HepG2 (cell line): ENCODE results near the gene RPS25. TPM values are rescaled to one million over a fixed set of nuclear protein-coding genes. Genes with fewer than 3 reads are reported as not detected.

ENCODE experiments used
- ARHGAP35 ChIP-seq: sonication (generic); formaldehyde crosslinking; IDR thresholded peaks from 2 replicates; pipeline ENCODE4 v1.9.0; 2022; ENCODE audit warnings: mild to moderate bottlenecking, inconsistent platforms, moderate library complexity, missing genetic modification reagents, borderline replicate concordance
- ATF7 ChIP-seq, 2 experiments: fragments of 450-650 bp in 1 of 2; sonication (generic) in 1 of 2; formaldehyde crosslinking in 1 of 2; IDR thresholded peaks; 2 replicates each; pipeline versions ENCODE4 v1.4.0 to v1.6.1; 2016 to 2020; ENCODE audit warnings: antibody characterized with exemption in 1 of 2, mild to moderate bottlenecking in 1 of 2, missing genetic modification reagents in 1 of 2
- DPF2 ChIP-seq: sonication (generic); formaldehyde crosslinking; IDR thresholded peaks from 2 replicates; pipeline ENCODE4 v1.4.0; 2020; ENCODE audit warnings: mild to moderate bottlenecking, low read depth, missing genetic modification reagents, borderline replicate concordance
- DR1 ChIP-seq: sonication (generic); formaldehyde crosslinking; IDR thresholded peaks from 2 replicates; pipeline ENCODE4 v1.8.0; 2021; ENCODE audit warnings: mild to moderate bottlenecking, missing genetic modification reagents, inconsistent platforms
- E2F1 ChIP-seq: sonication (generic); formaldehyde crosslinking; IDR thresholded peaks from 2 replicates; pipeline ENCODE4 v1.5.0; 2020; ENCODE audit warnings: missing genetic modification reagents
- GATAD1 ChIP-seq: IDR thresholded peaks from 2 replicates; pipeline ENCODE4 v1.6.1; 2016; ENCODE audit warnings: missing genetic modification reagents, missing compliant biosample characterization
- HDAC2 ChIP-seq: sonication (generic); formaldehyde crosslinking; IDR thresholded peaks from 2 replicates; pipeline ENCODE4 v1.4.0; 2020; ENCODE audit warnings: missing genetic modification reagents
- HIVEP1 ChIP-seq: sonication (generic); formaldehyde crosslinking; IDR thresholded peaks from 2 replicates; pipeline ENCODE4 v1.4.0; 2020; ENCODE audit warnings: mild to moderate bottlenecking, missing genetic modification reagents
- HNF1A ChIP-seq, 2 experiments: sonication (generic) in 1 of 2; formaldehyde crosslinking in 1 of 2; IDR thresholded peaks; 2 replicates each; pipeline versions ENCODE4 v1.4.0 to v1.6.1; 2016 to 2020; ENCODE audit warnings: borderline replicate concordance in 1 of 2, low read depth in 1 of 2, mild to moderate bottlenecking in 1 of 2, missing genetic modification reagents in 1 of 2
- HNF4G ChIP-seq, 2 experiments: sonication (generic) in 1 of 2; formaldehyde crosslinking in 1 of 2; IDR thresholded peaks; 2 replicates each; pipeline versions ENCODE4 v1.4.0 to v1.6.1; 2011 to 2020; ENCODE audit warnings: borderline replicate concordance in 2 of 2, low read depth in 2 of 2, mild to moderate bottlenecking in 2 of 2, low read length in 1 of 2, missing genetic modification reagents in 1 of 2, moderate library complexity in 1 of 2
- KDM5A ChIP-seq: fragments of 200-600 bp; sonication (generic); IDR thresholded peaks from 2 replicates; pipeline ENCODE4 v1.7.0; 2018; ENCODE audit warnings: antibody characterized with exemption, mild to moderate bottlenecking, low read length, borderline replicate concordance
- KLF16 ChIP-seq, 2 experiments: sonication (generic) in 1 of 2; formaldehyde crosslinking in 1 of 2; IDR thresholded peaks; 2 replicates each; pipeline versions ENCODE4 v1.6.1 to v1.8.0; 2016 to 2023; ENCODE audit warnings: missing genetic modification reagents in 2 of 2, missing compliant biosample characterization in 1 of 2
- NCOA2 ChIP-seq: sonication (generic); formaldehyde crosslinking; IDR thresholded peaks from 2 replicates; pipeline ENCODE4 v1.8.0; 2022; ENCODE audit warnings: inconsistent platforms
- PCBP1 ChIP-seq: fragments of 200-400 bp; formaldehyde crosslinking; IDR thresholded peaks from 2 replicates; pipeline ENCODE4 v1.6.1; 2017; ENCODE audit warnings: mild to moderate bottlenecking, low read depth, low read length, borderline replicate concordance
- THAP11 ChIP-seq: IDR thresholded peaks from 2 replicates; pipeline ENCODE4 v1.6.1; 2016; ENCODE audit warnings: missing biosample characterization, missing genetic modification reagents
- ZBTB20 ChIP-seq: sonication (generic); formaldehyde crosslinking; IDR thresholded peaks from 2 replicates; pipeline ENCODE4 v1.8.1; 2023; ENCODE audit warnings: missing genetic modification reagents, low read depth, mild to moderate bottlenecking, borderline replicate concordance
- ZBTB42 ChIP-seq: sonication (generic); formaldehyde crosslinking; IDR thresholded peaks from 2 replicates; pipeline ENCODE4 v1.5.0; 2020; ENCODE audit warnings: mild to moderate bottlenecking, missing genetic modification reagents
- ZBTB8A ChIP-seq: sonication (generic); formaldehyde crosslinking; IDR thresholded peaks from 2 replicates; pipeline ENCODE4 v1.4.0; 2020; ENCODE audit warnings: mild to moderate bottlenecking, low read depth, missing genetic modification reagents, borderline replicate concordance
- ZMYM3 ChIP-seq: sonication (generic); formaldehyde crosslinking; IDR thresholded peaks from 2 replicates; pipeline ENCODE4 v1.5.1; 2020; ENCODE audit warnings: mild to moderate bottlenecking, missing genetic modification reagents
- ZNF180 ChIP-seq: sonication (generic); formaldehyde crosslinking; IDR thresholded peaks from 2 replicates; pipeline ENCODE4 v1.4.0; 2020; ENCODE audit warnings: low read depth, missing genetic modification reagents, borderline replicate concordance
- ZNF205 ChIP-seq: IDR thresholded peaks from 2 replicates; pipeline ENCODE4 v1.6.1; 2018; ENCODE audit warnings: missing biosample characterization, missing genetic modification reagents
- ZNF232 ChIP-seq: sonication (generic); formaldehyde crosslinking; IDR thresholded peaks from 2 replicates; pipeline ENCODE4 v1.4.0; 2020; ENCODE audit warnings: missing genetic modification reagents, borderline replicate concordance
- polyA plus RNA-seq, 8 experiments: library from polyadenylated mRNA; depleted of rRNA in 3 of 8; stranded (reverse) in 7 of 8; unstranded in 1 of 8; fragments of >200 nt; fragmentation: Illumina TruSeq in 4 of 8; extraction: Trizol in 4 of 8; gene quantifications; 2 replicates each; pipeline versions ENCODE4 v1.2.1 to v1.2.3, GENCODE V29; 2011 to 2016; ENCODE audit warnings: low read depth in 4 of 8, missing spikeins in 1 of 8, mixed read lengths in 1 of 8; ENCODE audit not compliant: insufficient read depth in 1 of 8
- total RNA-seq, 5 experiments: library from RNA; depleted of rRNA; stranded (reverse); fragments of >200 nt; fragmentation: Illumina TruSeq; extraction: Trizol; gene quantifications; 2 replicates each; pipeline ENCODE4 v1.2.3, GENCODE V29; 2016; ENCODE audit warnings: low read depth in 1 of 5

Gene RPS25
- total and polyA plus RNA-seq, 2 of the 13 experiments (the other 11 are each of a cell fraction or from before 2014, with no cell fraction given): 839 to 1,415 TPM

GRCh38 chr11:118997627-118998387, 20.3 kb downstream of the RPS25 start, which contains the start of gene CENATAC (continued):
- TF ChIP-seq ATF7 (IDR thresholded peaks at IDR 0.05) (no peak), ATF7 (CRISPR knock-in tag; IDR thresholded peaks at IDR 0.05) (0 out of 2 replicates have a peak, but pooled peaks have one; percentile 14), ZBTB8A (no peak), ZBTB20 (CRISPR knock-in tag) (no peak), HIVEP1 (CRISPR knock-in tag) (no peak), NCOA2 (CRISPR knock-in tag) (peak; percentile 52; the same call in 1 of the 2 replicates), KLF16 (CRISPR knock-in tag; IDR thresholded peaks at IDR 0.05) (peak in 1 of 2 experiments; percentile 80; a peak in 2 of 4 replicates), HNF1A (IDR thresholded peaks at IDR 0.05; ENCODE audit: low read depth) (no peak), HNF1A (CRISPR knock-in tag; IDR thresholded peaks at IDR 0.05; ENCODE audit: borderline replicate concordance) (peak; percentile 36; the same call in 1 of the 2 replicates), HDAC2 (CRISPR knock-in tag) (peak; percentile 78), DR1 (CRISPR knock-in tag) (peak; percentile 69), ZNF232 (CRISPR knock-in tag) (peak; percentile 45; the same call in 1 of the 2 replicates), ZBTB42 (CRISPR knock-in tag) (peak; percentile 62; the same call in 1 of the 2 replicates), E2F1 (CRISPR knock-in tag) (peak; percentile 85), THAP11 (CRISPR knock-in tag) (peak; percentile 80), DPF2 (CRISPR knock-in tag) (no peak), ZNF205 (CRISPR knock-in tag) (peak; percentile 15; the same call in 1 of the 2 replicates), HNF4G (IDR thresholded peaks at IDR 0.05; ENCODE audit: borderline replicate concordance, low read depth, low read length) (0 out of 2 replicates have a peak, but pooled peaks have one; percentile 15), HNF4G (CRISPR knock-in tag; IDR thresholded peaks at IDR 0.05; ENCODE audit: borderline replicate concordance, low read depth) (peak; percentile 18; the same call in 1 of the 2 replicates), GATAD1 (CRISPR knock-in tag) (peak; percentile 86), ARHGAP35 (CRISPR knock-in tag) (no peak), ZNF180 (CRISPR knock-in tag) (no peak), ZMYM3 (CRISPR knock-in tag) (no peak), PCBP1 (0 out of 2 replicates have a peak, but pooled peaks have one; percentile 33), KDM5A (peak; percentile 81; the same call in 1 of the 2 replicates)
